ENCODE measurements around the gene NOS1AP. TPM values are rescaled to one million over a fixed set of nuclear protein-coding genes. Genes with fewer than 3 reads are reported as not detected.

Gene NOS1AP
- total and polyA plus RNA-seq, 9 of the 15 experiments (the other 6 are each of a cell fraction or from before 2014, with no cell fraction given): 0.07 to 1.5 (median 0.22) TPM

DNA sequence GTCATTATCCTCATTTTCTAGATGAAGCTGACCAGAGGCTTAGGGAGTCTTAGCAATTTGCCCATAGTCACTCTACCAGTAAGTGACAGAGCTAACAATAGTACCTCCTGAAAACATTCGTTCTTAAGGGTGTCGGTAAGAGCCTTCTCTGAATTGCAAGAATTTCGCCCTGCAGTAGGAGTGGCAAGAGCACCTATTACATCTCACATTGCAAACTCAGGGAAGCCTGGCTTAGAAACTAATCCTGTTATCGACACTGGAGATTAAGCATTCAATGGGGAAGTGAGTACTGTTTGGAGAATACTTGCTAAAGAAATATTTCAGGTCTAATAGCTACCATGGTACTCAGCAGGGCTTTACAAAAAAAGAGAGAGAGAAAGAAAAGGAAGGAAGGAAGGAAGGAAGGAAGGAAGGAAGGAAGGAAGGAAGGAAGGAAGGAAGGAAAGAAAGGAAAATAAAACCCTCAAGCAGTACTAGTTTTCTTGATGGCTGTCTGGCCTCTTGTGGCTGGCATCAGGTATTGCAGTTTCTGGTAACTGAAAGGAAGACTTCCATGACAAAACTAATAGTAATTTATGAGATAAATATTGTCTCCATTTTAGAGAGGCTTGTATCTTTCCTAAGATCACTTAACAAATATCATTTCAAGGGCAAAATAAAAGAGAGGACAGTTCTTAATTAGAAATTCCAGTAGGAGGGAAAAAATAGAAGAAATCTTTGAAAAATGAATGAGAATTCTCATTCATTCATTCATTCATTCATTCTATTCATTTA, 322.5 kb downstream of the NOS1AP start (continued):
- TF ChIP-seq SRSF7 (optimal IDR thresholded peaks at IDR 0.05; ENCODE audit: low read depth, low read length) (no peak), LCOR (CRISPR knock-in tag; IDR thresholded peaks at IDR 0.05) (peak; percentile 54; the same call in 1 of the 2 replicates), ZBED1 (IDR thresholded peaks at IDR 0.05) (no peak), HLTF (IDR thresholded peaks at IDR 0.05) (peak; percentile 74), RAD21 (CRISPR knock-in tag; conservative IDR thresholded peaks at IDR 0.05 in 1 of 2, IDR thresholded peaks at IDR 0.05 in 1 of 2) (peak; percentile 89 to 98), LARP7 (IDR thresholded peaks at IDR 0.05) (peak; percentile 78; the same call in 1 of the 2 replicates), NCOA2 (IDR thresholded peaks at IDR 0.05; ENCODE audit: partially characterized antibody in 2 of 2) (peak in 1 of 2 experiments; percentile 43), NFYB (IDR thresholded peaks at IDR 0.05; ENCODE audit: extremely low read depth, insufficient read length) (no peak), SPI1 (IDR thresholded peaks at IDR 0.05; ENCODE audit: borderline replicate concordance, low read depth, low read length) (peak; percentile 84), KAT2B (IDR thresholded peaks at IDR 0.05; ENCODE audit: low read depth, low read length) (no peak), POLR3G (IDR thresholded peaks at IDR 0.05; ENCODE audit: extremely low read depth, insufficient read length, insufficient replicate concordance) (no peak), TAL1 (IDR thresholded peaks at IDR 0.05) (peak; percentile 42; the same call in 1 of the 2 replicates), NBN (IDR thresholded peaks at IDR 0.05; ENCODE audit: low read depth) (peak; percentile 88)
- TF ChIP-seq, protein P1, sequence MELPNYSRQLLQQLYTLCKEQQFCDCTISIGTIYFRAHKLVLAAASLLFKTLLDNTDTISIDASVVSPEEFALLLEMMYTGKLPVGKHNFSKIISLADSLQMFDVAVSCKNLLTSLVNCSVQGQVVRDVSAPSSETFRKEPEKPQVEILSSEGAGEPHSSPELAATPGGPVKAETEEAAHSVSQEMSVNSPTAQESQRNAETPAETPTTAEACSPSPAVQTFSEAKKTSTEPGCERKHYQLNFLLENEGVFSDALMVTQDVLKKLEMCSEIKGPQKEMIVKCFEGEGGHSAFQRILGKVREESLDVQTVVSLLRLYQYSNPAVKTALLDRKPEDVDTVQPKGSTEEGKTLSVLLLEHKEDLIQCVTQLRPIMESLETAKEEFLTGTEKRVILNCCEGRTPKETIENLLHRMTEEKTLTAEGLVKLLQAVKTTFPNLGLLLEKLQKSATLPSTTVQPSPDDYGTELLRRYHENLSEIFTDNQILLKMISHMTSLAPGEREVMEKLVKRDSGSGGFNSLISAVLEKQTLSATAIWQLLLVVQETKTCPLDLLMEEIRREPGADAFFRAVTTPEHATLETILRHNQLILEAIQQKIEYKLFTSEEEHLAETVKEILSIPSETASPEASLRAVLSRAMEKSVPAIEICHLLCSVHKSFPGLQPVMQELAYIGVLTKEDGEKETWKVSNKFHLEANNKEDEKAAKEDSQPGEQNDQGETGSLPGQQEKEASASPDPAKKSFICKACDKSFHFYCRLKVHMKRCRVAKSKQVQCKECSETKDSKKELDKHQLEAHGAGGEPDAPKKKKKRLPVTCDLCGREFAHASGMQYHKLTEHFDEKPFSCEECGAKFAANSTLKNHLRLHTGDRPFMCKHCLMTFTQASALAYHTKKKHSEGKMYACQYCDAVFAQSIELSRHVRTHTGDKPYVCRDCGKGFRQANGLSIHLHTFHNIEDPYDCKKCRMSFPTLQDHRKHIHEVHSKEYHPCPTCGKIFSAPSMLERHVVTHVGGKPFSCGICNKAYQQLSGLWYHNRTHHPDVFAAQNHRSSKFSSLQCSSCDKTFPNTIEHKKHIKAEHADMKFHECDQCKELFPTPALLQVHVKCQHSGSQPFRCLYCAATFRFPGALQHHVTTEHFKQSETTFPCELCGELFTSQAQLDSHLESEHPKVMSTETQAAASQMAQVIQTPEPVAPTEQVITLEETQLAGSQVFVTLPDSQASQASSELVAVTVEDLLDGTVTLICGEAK (IDR thresholded peaks at IDR 0.05): peak; percentile 43; the same call in 1 of the 2 replicates
- TF ChIP-seq, protein P1 (CRISPR knock-in tag; IDR thresholded peaks at IDR 0.05): no peak
- TF ChIP-seq, protein P2, sequence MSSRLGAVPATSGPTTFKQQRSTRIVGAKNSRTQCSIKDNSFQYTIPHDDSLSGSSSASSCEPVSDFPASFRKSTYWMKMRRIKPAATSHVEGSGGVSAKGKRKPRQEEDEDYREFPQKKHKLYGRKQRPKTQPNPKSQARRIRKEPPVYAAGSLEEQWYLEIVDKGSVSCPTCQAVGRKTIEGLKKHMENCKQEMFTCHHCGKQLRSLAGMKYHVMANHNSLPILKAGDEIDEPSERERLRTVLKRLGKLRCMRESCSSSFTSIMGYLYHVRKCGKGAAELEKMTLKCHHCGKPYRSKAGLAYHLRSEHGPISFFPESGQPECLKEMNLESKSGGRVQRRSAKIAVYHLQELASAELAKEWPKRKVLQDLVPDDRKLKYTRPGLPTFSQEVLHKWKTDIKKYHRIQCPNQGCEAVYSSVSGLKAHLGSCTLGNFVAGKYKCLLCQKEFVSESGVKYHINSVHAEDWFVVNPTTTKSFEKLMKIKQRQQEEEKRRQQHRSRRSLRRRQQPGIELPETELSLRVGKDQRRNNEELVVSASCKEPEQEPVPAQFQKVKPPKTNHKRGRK (tag; IDR thresholded peaks at IDR 0.05): peak; percentile 98
